Mesenchymal stem cell (in vitro differentiated cells and primary cell): ENCODE measurements around the gene DCTN2.
"Not testable (repeated sequence)": the region's sequence is repeated elsewhere in the genome, so short reads cannot be mapped to it uniquely, and the experiment has no call there.

Experiments
- DNase-seq: peaks from one replicate; pipeline ENCODE4 v3.0.0-alpha.2; 2013
- H2AFZ ChIP-seq: one replicate; pipeline ENCODE4 v1.6.1; 2013; ENCODE audit warnings: low read depth, mild to moderate bottlenecking, control low read depth, inconsistent platforms, low read length, moderate library complexity
- H2AK5ac ChIP-seq: 2 replicates; pipeline ENCODE4 v1.6.1; 2013; ENCODE audit warnings: low read length, moderate library complexity, mild to moderate bottlenecking, inconsistent platforms; ENCODE audit not compliant: severe bottlenecking
- H2BK120ac ChIP-seq: one replicate; pipeline ENCODE4 v1.6.1; 2013; ENCODE audit warnings: low read depth, mild to moderate bottlenecking, inconsistent platforms, low read length, moderate library complexity
- H2BK12ac ChIP-seq, 2 experiments: one replicate each; pipeline ENCODE4 v1.6.1; 2013; ENCODE audit warnings: inconsistent platforms in 2 of 2, low read length in 2 of 2, mild to moderate bottlenecking in 2 of 2, moderate library complexity in 2 of 2, control low read depth in 1 of 2
- H2BK15ac ChIP-seq: one replicate; pipeline ENCODE4 v1.6.1; 2013; ENCODE audit warnings: mild to moderate bottlenecking, low read depth, inconsistent platforms; ENCODE audit not compliant: poor library complexity, severe bottlenecking
- H2BK5ac ChIP-seq: 2 replicates; pipeline ENCODE4 v1.6.1; 2013; ENCODE audit warnings: low read depth, mild to moderate bottlenecking, low read length, control low read depth, inconsistent platforms; ENCODE audit not compliant: poor library complexity, severe bottlenecking
- H3K14ac ChIP-seq, 2 experiments: one replicate each; pipeline ENCODE4 v1.6.1; 2013; ENCODE audit warnings: inconsistent platforms in 2 of 2, low read length in 2 of 2, control low read depth in 1 of 2, mild to moderate bottlenecking in 1 of 2, moderate library complexity in 1 of 2
- H3K18ac ChIP-seq, 2 experiments: one replicate each; pipeline ENCODE4 v1.6.1; 2013; ENCODE audit warnings: inconsistent platforms in 2 of 2, low read length in 2 of 2, control low read depth in 1 of 2, low read depth in 1 of 2, mild to moderate bottlenecking in 1 of 2
- H3K23ac ChIP-seq, 2 experiments: one replicate each; pipeline ENCODE4 v1.6.1; 2013; ENCODE audit warnings: inconsistent platforms in 2 of 2, low read length in 2 of 2, mild to moderate bottlenecking in 2 of 2, moderate library complexity in 2 of 2, control low read depth in 1 of 2
- H3K27ac ChIP-seq: 2 replicates; pipeline ENCODE4 v1.5.1; 2013; ENCODE audit warnings: mild to moderate bottlenecking, moderate library complexity, low read length, control low read depth, inconsistent platforms; ENCODE audit not compliant: poor library complexity, severe bottlenecking
- H3K27me3 ChIP-seq, 2 experiments: 2 replicates each; pipeline versions ENCODE4 v1.6.1 to v1.7.0; 2013; ENCODE audit warnings: low read length in 2 of 2, mild to moderate bottlenecking in 2 of 2, moderate library complexity in 2 of 2, control low read depth in 1 of 2, inconsistent platforms in 1 of 2; ENCODE audit not compliant: control insufficient read depth in 1 of 2, insufficient read depth in 1 of 2
- H3K36me3 ChIP-seq, 2 experiments: 2 replicates each; pipeline versions ENCODE4 v1.6.1 to v1.7.0; 2013; ENCODE audit warnings: low read length in 2 of 2, control low read depth in 1 of 2, inconsistent platforms in 1 of 2, low read depth in 1 of 2, mild to moderate bottlenecking in 1 of 2; ENCODE audit not compliant: insufficient read depth in 2 of 2, control insufficient read depth in 1 of 2
- H3K4ac ChIP-seq, 2 experiments: one replicate each; pipeline ENCODE4 v1.6.1; 2013; ENCODE audit warnings: inconsistent platforms in 2 of 2, low read length in 2 of 2, mild to moderate bottlenecking in 2 of 2, moderate library complexity in 2 of 2, control low read depth in 1 of 2, low read depth in 1 of 2
- H3K4me1 ChIP-seq: 2 replicates; pipeline ENCODE4 v1.6.1; 2013; ENCODE audit warnings: low read depth, low read length, control low read depth; ENCODE audit not compliant: control insufficient read depth, insufficient read depth
- H3K4me2 ChIP-seq: 2 replicates; pipeline ENCODE4 v1.6.1; 2013; ENCODE audit warnings: low read length, mild to moderate bottlenecking, inconsistent platforms; ENCODE audit not compliant: poor library complexity, severe bottlenecking
- H3K4me3 ChIP-seq, 2 experiments: 2 replicates each; pipeline versions ENCODE4 v1.5.1 to v1.7.0; 2013; ENCODE audit warnings: low read length in 2 of 2, mild to moderate bottlenecking in 2 of 2, control low read depth in 1 of 2, low read depth in 1 of 2; ENCODE audit not compliant: insufficient read depth in 1 of 2
- H3K79me1 ChIP-seq: replicated peaks from 2 replicates; pipeline ENCODE4 v1.6.1; 2013; ENCODE audit warnings: mild to moderate bottlenecking, control low read depth, low read length, inconsistent platforms; ENCODE audit not compliant: poor library complexity, severe bottlenecking
- H3K9ac ChIP-seq: 2 replicates; pipeline ENCODE4 v1.7.0; 2013; ENCODE audit warnings: mild to moderate bottlenecking, low read length, moderate library complexity
- H3K9me3 ChIP-seq: 2 replicates; pipeline ENCODE4 v1.7.0; 2013; ENCODE audit warnings: mild to moderate bottlenecking, low read length; ENCODE audit not compliant: control insufficient read depth
- H4K8ac ChIP-seq: one replicate; pipeline ENCODE4 v1.6.1; 2013; ENCODE audit warnings: inconsistent platforms, mild to moderate bottlenecking, low read length, moderate library complexity
- H4K91ac ChIP-seq: one replicate; pipeline ENCODE4 v1.6.1; 2013; ENCODE audit warnings: mild to moderate bottlenecking, low read length, inconsistent platforms
- WGBS: methylation state at CpG from one replicate; pipeline ENCODE4 v1.1.7; 2013; ENCODE audit warnings: mixed read lengths; 5-methylcytosine and 5-hydroxymethylcytosine counted together

The DCTN2 gene

DNA sequence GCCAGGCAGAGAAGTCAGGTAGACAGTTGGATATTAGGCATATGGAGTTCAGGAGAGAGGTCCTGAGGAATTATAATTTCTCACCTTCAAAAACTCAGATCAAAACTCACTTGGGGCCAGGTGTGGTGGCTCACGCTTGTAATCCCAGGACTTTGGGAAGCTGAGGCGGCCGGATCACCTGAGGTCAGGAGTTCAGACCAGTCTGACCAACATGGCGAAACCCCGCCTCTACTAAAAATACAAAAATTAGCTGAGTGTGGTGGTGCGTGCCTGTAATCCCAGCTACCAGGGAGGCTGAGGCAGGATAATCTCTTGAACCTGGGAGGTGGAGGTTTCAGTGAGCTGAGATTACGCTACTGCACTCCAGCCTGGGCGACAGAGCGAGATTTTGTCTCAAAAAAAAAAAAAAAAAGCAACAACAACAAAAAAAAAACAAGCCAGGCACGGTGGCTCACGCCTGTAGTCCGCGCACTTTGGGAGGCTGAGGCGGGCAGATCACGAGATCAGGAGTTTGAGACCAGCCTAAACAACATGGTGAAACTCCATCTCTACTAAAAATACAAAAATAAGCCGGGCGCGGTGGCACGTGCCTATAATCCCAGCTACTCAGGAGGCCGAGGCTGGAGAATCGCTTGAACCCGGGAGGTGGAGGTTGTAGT, 44.6 kb downstream of the DCTN2 start:
- Histone ChIP-seq H3K36me3 (peaks cover 74 to 77% of the 10 kb centered on the region in 2 experiments), H3K79me1 (peaks cover 36% of the 10 kb centered on the region)
- not testable (repeated sequence) for H3K4ac ChIP-seq, H2AK5ac ChIP-seq, H3K4me1 ChIP-seq, H4K91ac ChIP-seq, H3K9me3 ChIP-seq, H3K4me2 ChIP-seq, H3K4me3 ChIP-seq, H2BK15ac ChIP-seq, H3K14ac ChIP-seq, H3K23ac ChIP-seq, H3K18ac ChIP-seq, H2BK120ac ChIP-seq, H2BK5ac ChIP-seq, H3K27me3 ChIP-seq, H4K8ac ChIP-seq, DNase-seq, H3K9ac ChIP-seq, H2BK12ac ChIP-seq, H2AFZ ChIP-seq, H3K27ac ChIP-seq
- WGBS = 98% methylated on average over 17 of the region's 22 CpGs

DNA sequence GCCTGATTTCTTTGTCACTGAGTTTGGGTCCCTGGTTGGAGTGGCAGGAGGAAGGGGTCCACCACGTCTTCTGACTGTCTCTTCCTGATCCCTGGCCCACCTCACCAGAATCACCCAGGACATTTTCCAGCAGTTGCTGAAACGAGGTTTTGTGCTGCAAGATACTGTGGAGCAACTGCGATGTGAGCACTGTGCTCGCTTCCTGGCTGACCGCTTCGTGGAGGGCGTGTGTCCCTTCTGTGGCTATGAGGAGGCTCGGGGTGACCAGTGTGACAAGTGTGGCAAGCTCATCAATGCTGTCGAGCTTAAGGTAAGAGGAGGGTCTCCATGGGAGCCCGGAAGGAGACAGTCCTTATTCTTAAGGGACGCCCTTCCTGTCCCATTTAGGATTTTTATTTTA, 46.8 kb downstream of the DCTN2 start:
- 96% methylated on average over 11 of the region's 11 CpGs for WGBS
- no peak overlapping the region for H3K23ac ChIP-seq
- no peak for DNase-seq
- H3K9ac ChIP-seq = no peak overlapping the region
- no peak overlapping the region for H2BK12ac ChIP-seq
- no peak overlapping the region for H3K14ac ChIP-seq
- no peak overlapping the region for H2AFZ ChIP-seq
- no peak overlapping the region for H3K4ac ChIP-seq
- H3K27ac ChIP-seq = no peak overlapping the region
- no peak overlapping the region for H2BK15ac ChIP-seq
- H4K8ac ChIP-seq = no peak overlapping the region
- H3K18ac ChIP-seq = no peak overlapping the region
- no peak overlapping the region for H2AK5ac ChIP-seq
- no peak overlapping the region for H2BK120ac ChIP-seq
- peaks cover 80 to 83% of the 10 kb centered on the region in 2 experiments for H3K36me3 ChIP-seq
- H4K91ac ChIP-seq = no peak overlapping the region
- H3K9me3 ChIP-seq = no peaks in the 10 kb centered on the region
- no peak overlapping the region for H2BK5ac ChIP-seq
- peaks cover 33% of the 10 kb centered on the region for H3K79me1 ChIP-seq
- H3K4me1 ChIP-seq = no peaks in the 10 kb centered on the region
- H3K4me3 ChIP-seq = no peak overlapping the region
- H3K4me2 ChIP-seq = no peak overlapping the region
- H3K27me3 ChIP-seq = no peaks in the 10 kb centered on the region

DNA sequence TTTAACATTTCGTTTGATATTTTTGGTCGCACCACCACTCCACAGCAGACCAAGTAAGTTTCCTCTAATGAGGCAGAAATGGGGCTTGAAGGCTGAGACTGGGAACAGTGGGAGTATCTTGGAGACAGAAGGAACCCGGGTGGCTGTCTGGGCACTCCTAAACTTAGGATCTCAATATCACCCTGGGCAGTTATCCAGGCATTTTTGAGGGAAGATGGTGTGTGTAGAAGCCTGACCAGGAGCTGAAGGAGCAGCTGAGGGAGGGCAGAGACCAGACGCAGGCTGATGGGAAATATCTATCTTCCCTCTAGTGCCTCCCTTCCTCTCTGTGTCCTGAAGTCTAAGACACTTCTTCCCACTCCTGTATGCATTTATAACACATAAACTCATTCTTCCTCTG, 48.4 kb downstream of the DCTN2 start:
- Histone ChIP-seq H4K91ac (no peak overlapping the region), H3K9ac (no peak overlapping the region), H3K36me3 (peaks cover 67 to 72% of the 10 kb centered on the region in 2 experiments), H2BK5ac (no peak overlapping the region), H3K79me1 (peaks cover 29% of the 10 kb centered on the region), H3K9me3 (no peaks in the 10 kb centered on the region), H3K23ac (no peak overlapping the region), H3K4me1 (no peaks in the 10 kb centered on the region), H2BK15ac (no peak overlapping the region), H3K4me2 (no peak overlapping the region), H3K18ac (no peak overlapping the region), H3K27me3 (no peaks in the 10 kb centered on the region), H3K27ac (no peak overlapping the region), H2BK120ac (no peak overlapping the region), H3K4me3 (no peak overlapping the region), H3K4ac (no peak overlapping the region), H2BK12ac (no peak overlapping the region), H3K14ac (no peak overlapping the region), H4K8ac (no peak overlapping the region), H2AFZ (no peak overlapping the region), H2AK5ac (no peak overlapping the region)
- DNase-seq = no peak
- 90% methylated on average over 2 of the region's 4 CpGs for WGBS

DNA sequence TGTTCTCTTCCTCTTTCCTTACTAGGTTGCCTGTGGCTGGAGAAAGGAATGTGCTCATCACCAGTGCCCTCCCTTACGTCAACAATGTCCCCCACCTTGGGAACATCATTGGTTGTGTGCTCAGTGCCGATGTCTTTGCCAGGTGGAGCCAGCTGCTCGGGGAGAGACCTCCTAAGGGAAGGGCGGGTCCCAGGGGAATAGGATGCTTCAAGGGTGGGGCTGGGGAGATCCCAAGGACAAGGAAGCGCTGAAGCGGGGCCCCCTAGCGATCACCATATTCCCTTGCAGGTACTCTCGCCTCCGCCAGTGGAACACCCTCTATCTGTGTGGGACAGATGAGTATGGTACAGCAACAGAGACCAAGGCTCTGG, 48.9 kb downstream of the DCTN2 start:
- Histone ChIP-seq H2AFZ (no peak overlapping the region), H4K8ac (no peak overlapping the region), H3K4ac (no peak overlapping the region), H3K79me1 (peaks cover 29% of the 10 kb centered on the region), H3K23ac (no peak overlapping the region), H3K27ac (no peak overlapping the region), H4K91ac (no peak overlapping the region), H2AK5ac (no peak overlapping the region), H2BK5ac (no peak overlapping the region), H3K9me3 (no peaks in the 10 kb centered on the region), H3K4me2 (no peak overlapping the region), H3K14ac (no peak overlapping the region), H2BK12ac (no peak overlapping the region), H3K9ac (no peak overlapping the region), H3K36me3 (peaks cover 65 to 68% of the 10 kb centered on the region in 2 experiments), H2BK120ac (no peak overlapping the region), H3K4me3 (no peak overlapping the region), H2BK15ac (no peak overlapping the region), H3K4me1 (no peaks in the 10 kb centered on the region), H3K27me3 (no peaks in the 10 kb centered on the region), H3K18ac (no peak overlapping the region)
- DNase-seq = no peak
- 84% methylated on average over 9 of the region's 9 CpGs for WGBS
